Measurements from ENCODE around the gene MESP1.

- TF ChIP-seq CTCF (IDR thresholded peaks at IDR 0.05; ENCODE audit: low read depth, low read length, poor library complexity, severe bottlenecking) (no peak), EZH2phosphoT487 (IDR thresholded peaks at IDR 0.05; ENCODE audit: borderline replicate concordance, low read length) (no peak)
These were observed 3.1 kb downstream of the MESP1 start for GRCh38 chr15:89747708-89748682.
